GM21526 (cell line): ENCODE measurements around the gene PCGF3.
"Not testable (repeated sequence)": the region's sequence is repeated elsewhere in the genome, so short reads cannot be mapped to it uniquely, and the experiment has no call there.

Source experiments
- ATAC-seq: cut with Tn5 transposase; IDR thresholded peaks from one replicate; pipeline ENCODE4 v1.9.1; 2021; ENCODE audit warnings: moderate library complexity; ENCODE audit not compliant: unreplicated experiment, low FRiP score

PCGF3 gene

GRCh38 chr4:775485-775884 is 69.9 kb downstream of the PCGF3 start:
- not testable (repeated sequence) for ATAC-seq

- no peak for ATAC-seq
Observed at GRCh38 chr4:776743-777441, 71.3 kb downstream of the PCGF3 start.

- ATAC-seq = no peak
Observed at GRCh38 chr4:777520-778262, 72.1 kb downstream of the PCGF3 start.

GRCh38 chr4:779555-779954 is 73.9 kb downstream of the PCGF3 start:
- no peak for ATAC-seq

GRCh38 chr4:780255-780654 is 74.6 kb downstream of the PCGF3 start:
- ATAC-seq = not testable (repeated sequence)

- ATAC-seq = peak; percentile 1
Observed at GRCh38 chr4:780716-781492, 75.3 kb downstream of the PCGF3 start.

- peak; percentile 92 for ATAC-seq
Observed at GRCh38 chr4:781493-782216, 76.0 kb downstream of the PCGF3 start.

- no peak for ATAC-seq
Observed at GRCh38 chr4:784401-785331, 79.0 kb downstream of the PCGF3 start.

GRCh38 chr4:785332-786073 is 79.9 kb downstream of the PCGF3 start:
- ATAC-seq = no peak

- no peak for ATAC-seq
Observed at GRCh38 chr4:786074-786741, 80.6 kb downstream of the PCGF3 start.

- ATAC-seq = no peak
Observed at GRCh38 chr4:786861-787300, 81.2 kb downstream of the PCGF3 start.

- ATAC-seq = no peak
Observed at GRCh38 chr4:787561-787981, 81.9 kb downstream of the PCGF3 start.

- no peak for ATAC-seq
Observed at GRCh38 chr4:788006-788635, 82.5 kb downstream of the PCGF3 start.

- ATAC-seq = no peak
Observed at GRCh38 chr4:788636-789297, 83.1 kb downstream of the PCGF3 start.

- no peak for ATAC-seq
Observed at GRCh38 chr4:789571-790465, 84.2 kb downstream of the PCGF3 start.

- ATAC-seq = no peak
Observed at GRCh38 chr4:790466-790820, 84.8 kb downstream of the PCGF3 start.
